ENCODE data around the gene CDCA4.

DNA sequence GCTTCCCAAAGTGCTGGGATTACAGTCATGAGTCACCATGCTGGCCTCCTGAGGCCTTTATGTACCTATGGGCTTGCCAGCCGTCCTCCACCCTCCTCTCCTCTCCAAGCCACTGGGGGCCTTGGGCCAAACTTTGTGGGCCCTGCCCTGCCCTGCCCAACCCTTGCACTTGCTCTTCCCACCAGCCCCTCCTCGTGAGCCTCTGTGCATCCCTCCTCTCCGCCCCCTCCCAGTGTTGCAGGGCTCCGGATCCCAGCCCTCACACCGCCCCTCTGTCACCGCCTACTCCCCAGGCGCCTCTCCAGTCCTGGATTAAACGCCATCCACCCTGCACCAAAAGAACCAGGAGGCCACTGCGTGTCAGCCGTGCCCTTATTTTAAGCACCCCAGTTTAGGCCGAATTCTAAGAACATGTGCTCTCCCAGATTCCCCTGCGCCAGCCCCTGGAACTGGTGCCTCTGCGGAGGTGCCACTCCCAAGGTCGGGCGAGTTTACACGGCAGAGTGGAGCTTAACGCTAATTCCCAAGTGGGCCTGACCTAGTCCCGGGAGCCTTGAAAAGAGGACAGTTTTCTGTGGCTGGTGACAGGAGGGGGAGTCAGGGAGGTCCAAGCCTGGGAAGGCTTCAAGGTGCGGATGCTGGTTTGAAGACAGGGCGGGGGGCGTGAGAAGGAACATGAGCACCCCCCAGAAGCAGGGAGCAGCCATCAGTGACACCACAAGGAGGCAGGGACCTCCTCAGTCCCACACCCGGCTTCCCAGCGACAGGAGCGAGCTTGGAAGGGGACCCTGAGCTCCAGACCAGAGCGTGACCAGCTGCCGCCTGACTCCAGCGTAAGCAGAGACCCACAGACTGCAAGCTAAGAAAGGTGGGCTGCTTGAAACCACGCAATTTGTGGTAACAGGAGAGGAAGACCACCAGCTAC, 21.2 kb upstream of the CDCA4 start:
- TF ChIP-seq, protein P1, sequence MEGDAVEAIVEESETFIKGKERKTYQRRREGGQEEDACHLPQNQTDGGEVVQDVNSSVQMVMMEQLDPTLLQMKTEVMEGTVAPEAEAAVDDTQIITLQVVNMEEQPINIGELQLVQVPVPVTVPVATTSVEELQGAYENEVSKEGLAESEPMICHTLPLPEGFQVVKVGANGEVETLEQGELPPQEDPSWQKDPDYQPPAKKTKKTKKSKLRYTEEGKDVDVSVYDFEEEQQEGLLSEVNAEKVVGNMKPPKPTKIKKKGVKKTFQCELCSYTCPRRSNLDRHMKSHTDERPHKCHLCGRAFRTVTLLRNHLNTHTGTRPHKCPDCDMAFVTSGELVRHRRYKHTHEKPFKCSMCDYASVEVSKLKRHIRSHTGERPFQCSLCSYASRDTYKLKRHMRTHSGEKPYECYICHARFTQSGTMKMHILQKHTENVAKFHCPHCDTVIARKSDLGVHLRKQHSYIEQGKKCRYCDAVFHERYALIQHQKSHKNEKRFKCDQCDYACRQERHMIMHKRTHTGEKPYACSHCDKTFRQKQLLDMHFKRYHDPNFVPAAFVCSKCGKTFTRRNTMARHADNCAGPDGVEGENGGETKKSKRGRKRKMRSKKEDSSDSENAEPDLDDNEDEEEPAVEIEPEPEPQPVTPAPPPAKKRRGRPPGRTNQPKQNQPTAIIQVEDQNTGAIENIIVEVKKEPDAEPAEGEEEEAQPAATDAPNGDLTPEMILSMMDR (IDR thresholded peaks at IDR 0.05) = no peak
- no peak for TF ChIP-seq POLR2AphosphoS5 (IDR thresholded peaks at IDR 0.05; ENCODE audit: insufficient read depth in 1 of 2, low read depth in 1 of 2)

Measured in vagina (tissue), 2 donors.